Tibial artery (tissue), 4 donors: ENCODE measurements around the gene SLC38A1.

Experiments used
- DNase-seq, 2 donors: peaks; one replicate each; pipeline ENCODE4 v3.0.0-alpha.2; 2019
- H3K27ac ChIP-seq, 2 donors: fragments of 200-600 bp; sonication (generic) in 1 of 2; 1 replicate in 1 of 2; 2 replicates in 1 of 2; pipeline ENCODE4 v1.5.1; 2018 to 2019; ENCODE audit warnings: mild to moderate bottlenecking in 1 of 2
- H3K27me3 ChIP-seq, 2 donors: fragments of 200-600 bp; sonication (generic) in 1 of 2; one replicate each; pipeline versions ENCODE4 v1.5.1 to v1.6.0; 2016 to 2019
- H3K36me3 ChIP-seq, 3 donors: fragments of 200-600 bp; sonication (generic) in 2 of 3; one replicate each; pipeline ENCODE4 v1.5.1; 2016 to 2019; ENCODE audit warnings: mild to moderate bottlenecking in 2 of 3
- H3K4me1 ChIP-seq, 4 donors: fragments of 200-600 bp; sonication (generic) in 2 of 4; 1 replicate in 3 of 4; 2 replicates in 1 of 4; pipeline ENCODE4 v1.5.1; 2016 to 2019
- H3K4me3 ChIP-seq, 2 donors: fragments of 200-600 bp; sonication (generic) in 1 of 2; 1 replicate in 1 of 2; 2 replicates in 1 of 2; pipeline ENCODE4 v1.5.1; 2018 to 2019; ENCODE audit warnings: mild to moderate bottlenecking in 2 of 2
- H3K9me3 ChIP-seq, 3 donors: fragments of 200-600 bp; sonication (generic) in 1 of 3; one replicate each; pipeline ENCODE4 v1.5.1; 2016 to 2019
- CTCF ChIP-seq, 2 experiments: fragments of 200-600 bp in 1 of 2; fragments of 450-650 bp in 1 of 2; IDR thresholded peaks; one replicate each; pipeline ENCODE4 v1.5.1; 2017 to 2019; ENCODE audit warnings: antibody characterized with exemption in 2 of 2, mild to moderate bottlenecking in 1 of 2, moderate library complexity in 1 of 2
- intact Hi-C: fragments of 100-400 bp; cut with DNase I; formaldehyde crosslinking; loops from one replicate; pipeline ENCODE4 v1.15.0; 2023; ENCODE audit warnings: low total_unique reads

SLC38A1 gene

DNA sequence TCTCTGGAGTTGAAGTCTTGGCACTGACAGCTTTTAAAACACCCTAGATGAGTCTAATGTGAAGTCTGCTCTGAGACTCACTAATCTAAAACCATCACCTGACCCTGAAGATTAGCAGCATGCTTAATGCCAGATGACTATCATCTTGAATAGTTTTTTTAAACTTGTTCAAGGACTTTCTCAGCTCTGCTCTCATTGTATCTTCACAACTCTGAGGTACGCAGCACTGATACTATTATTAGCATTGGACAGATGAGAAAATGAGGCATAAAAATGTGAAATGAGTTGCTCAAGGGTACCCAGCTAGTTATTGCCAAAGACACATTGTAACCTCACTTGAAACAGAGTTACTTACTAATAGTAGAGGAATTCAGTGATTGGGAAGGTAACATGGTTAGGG, 4.8 kb downstream of the SLC38A1 start:
- Histone ChIP-seq H3K36me3 (no peaks in the 10 kb centered on the region), H3K9me3 (no peaks in the 10 kb centered on the region), H3K27me3 (no peaks in the 10 kb centered on the region), H3K4me3 (no peak overlapping the region), H3K4me1 (peaks cover 0 to 69% (median 26%) of the 10 kb centered on the region in 4 donors), H3K27ac (peak overlapping the region; percentile 12 to 38)
- intact Hi-C loops = no loop called here
- no peak for TF ChIP-seq CTCF (IDR thresholded peaks at IDR 0.05)
- DNase-seq = no peak

- intact Hi-C loops = no loop called here
- no peak for DNase-seq
- Histone ChIP-seq H3K27ac (peak overlapping the region; percentile 12 to 38), H3K9me3 (no peaks in the 10 kb centered on the region), H3K27me3 (no peaks in the 10 kb centered on the region), H3K4me3 (no peak overlapping the region), H3K4me1 (peaks cover 0 to 69% (median 25%) of the 10 kb centered on the region in 4 donors), H3K36me3 (no peaks in the 10 kb centered on the region)
- TF ChIP-seq CTCF (IDR thresholded peaks at IDR 0.05) = peak; percentile 25 to 44
These were observed 5.5 kb downstream of the SLC38A1 start for GRCh38 chr12:46263140-46264016.

DNA sequence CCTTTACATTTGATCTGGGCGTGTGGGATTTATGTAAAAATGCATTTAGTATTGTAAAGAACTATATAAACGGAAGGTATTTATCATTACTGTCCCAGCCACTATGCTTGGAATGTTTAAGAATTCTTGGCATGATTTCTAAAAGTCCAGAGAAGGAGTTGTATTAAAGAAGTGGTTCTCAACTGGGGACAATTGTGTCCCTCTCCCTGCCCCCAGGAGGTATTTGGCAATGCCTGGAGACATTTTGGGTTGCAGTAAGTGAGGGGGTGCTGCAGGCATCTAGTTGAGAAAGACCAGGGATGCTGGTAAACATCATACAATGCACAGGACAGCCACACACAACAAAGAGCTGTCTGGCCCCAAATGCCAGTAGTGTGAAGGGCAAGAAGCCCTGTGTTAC, 7.2 kb downstream of the SLC38A1 start:
- Histone ChIP-seq H3K9me3 (no peaks in the 10 kb centered on the region), H3K4me1 (peaks cover 0 to 78% (median 29%) of the 10 kb centered on the region in 4 donors), H3K36me3 (no peaks in the 10 kb centered on the region), H3K27me3 (no peaks in the 10 kb centered on the region), H3K4me3 (no peak overlapping the region), H3K27ac (peak overlapping the region; percentile 41 to 42)
- no peak for DNase-seq
- TF ChIP-seq CTCF (IDR thresholded peaks at IDR 0.05) = no peak
- intact Hi-C loops = no loop called here

- H3K36me3 ChIP-seq = no peaks in the 10 kb centered on the region
- no peaks in the 10 kb centered on the region for H3K9me3 ChIP-seq
- peaks cover 0 to 78% (median 27%) of the 10 kb centered on the region in 4 donors for H3K4me1 ChIP-seq
- no peak overlapping the region for H3K4me3 ChIP-seq
- no peaks in the 10 kb centered on the region for H3K27me3 ChIP-seq
- no peak for TF ChIP-seq CTCF (IDR thresholded peaks at IDR 0.05)
- H3K27ac ChIP-seq = peak overlapping the region; percentile 41 to 42
- DNase-seq = no peak
- intact Hi-C loops = no loop called here
These were observed 7.8 kb downstream of the SLC38A1 start for GRCh38 chr12:46260913-46261476.

GRCh38 chr12:46260124-46260912, 8.5 kb downstream of the SLC38A1 start:
- Histone ChIP-seq H3K4me3 (no peak overlapping the region), H3K36me3 (no peaks in the 10 kb centered on the region), H3K4me1 (peaks cover 0 to 78% (median 32%) of the 10 kb centered on the region in 4 donors), H3K27ac (peak overlapping the region; percentile 41 to 42), H3K9me3 (no peaks in the 10 kb centered on the region), H3K27me3 (no peaks in the 10 kb centered on the region)
- no peak for DNase-seq
- intact Hi-C loops = no loop called here
- no peak for TF ChIP-seq CTCF (IDR thresholded peaks at IDR 0.05)
